WTC11 (cell line): ENCODE results near the gene NDUFS1. TPM values are rescaled to one million over a fixed set of nuclear protein-coding genes. Genes with fewer than 3 reads are reported as not detected.

ENCODE experiments used
- ATAC-seq: fragments of 200-7000 bp; cut with Tn5 transposase; 2 replicates; pipeline ENCODE4 v1.10.0; 2021; ENCODE audit warnings: mild to moderate bottlenecking, moderate library complexity
- CTCF ChIA-PET: fragments of 300-600 bp; sonication (Branson Sonifier 250); formaldehyde crosslinking; loops from one replicate; lab custom pipeline; 2021; ENCODE audit warnings: antibody characterized with exemption; lab: Charles Lee
- POLR2A ChIA-PET: fragments of 350-600 bp; sonication (Branson Sonifier 250); formaldehyde crosslinking; loops from one replicate; lab custom pipeline; 2021; ENCODE audit warnings: antibody characterized with exemption; lab: Charles Lee
- DNase-seq: peaks from one replicate; pipeline ENCODE4 v3.0.0; 2021; ENCODE audit warnings: low spot score
- H3K27ac Mint-ChIP-seq: 2 replicates; pipeline ENCODE4 v1.8.0; 2021; ENCODE audit warnings: mixed read lengths
- H3K27me3 Mint-ChIP-seq: 2 replicates; pipeline ENCODE4 v1.8.0; 2021; ENCODE audit warnings: low read depth, mild to moderate bottlenecking, moderate library complexity, mixed read lengths
- H3K36me3 Mint-ChIP-seq: 2 replicates; pipeline ENCODE4 v1.8.0; 2021; ENCODE audit warnings: mixed read lengths
- H3K4me1 Mint-ChIP-seq: 2 replicates; pipeline ENCODE4 v1.8.0; 2022; ENCODE audit warnings: mixed read lengths
- H3K4me3 Mint-ChIP-seq: 2 replicates; pipeline ENCODE4 v1.8.0; 2021; ENCODE audit warnings: mild to moderate bottlenecking, moderate library complexity, mixed read lengths
- H3K9me3 Mint-ChIP-seq: 2 replicates; pipeline ENCODE4 v1.8.0; 2021; ENCODE audit warnings: mixed read lengths
- CREM ChIP-seq: sonication (generic); formaldehyde crosslinking; IDR thresholded peaks from 2 replicates; pipeline ENCODE4 v1.8.1; 2022; ENCODE audit warnings: mild to moderate bottlenecking, missing genetic modification reagents, moderate library complexity
- FOXJ3 ChIP-seq: sonication (generic); formaldehyde crosslinking; IDR thresholded peaks from 2 replicates; pipeline ENCODE4 v1.9.0; 2021; ENCODE audit warnings: missing genetic modification reagents, mild to moderate bottlenecking, borderline replicate concordance
- FOXK1 ChIP-seq: sonication (generic); formaldehyde crosslinking; IDR thresholded peaks from 2 replicates; pipeline ENCODE4 v1.8.0; 2022; ENCODE audit warnings: mild to moderate bottlenecking, moderate library complexity, missing genetic modification reagents
- FOXP4 ChIP-seq: sonication (generic); formaldehyde crosslinking; IDR thresholded peaks from 2 replicates; pipeline ENCODE4 v1.8.0; 2022; ENCODE audit warnings: mild to moderate bottlenecking, missing genetic modification reagents
- GTF2I ChIP-seq: fragments of 250-450 bp; sonication (Bioruptor Pico); conservative IDR thresholded peaks from 2 replicates; pipeline ENCODE4 v1.4.0; 2021; ENCODE audit warnings: mild to moderate bottlenecking
- MXD4 ChIP-seq: fragments of 250-450 bp; sonication (Bioruptor Pico); IDR thresholded peaks from 2 replicates; pipeline ENCODE4 v1.8.0; 2021; ENCODE audit warnings: mild to moderate bottlenecking, moderate library complexity, borderline replicate concordance
- PRRX2 ChIP-seq: fragments of 250-450 bp; sonication (Bioruptor Pico); IDR thresholded peaks from 2 replicates; pipeline ENCODE4 v1.8.0; 2021; ENCODE audit warnings: mild to moderate bottlenecking
- RELA ChIP-seq: sonication (generic); formaldehyde crosslinking; IDR thresholded peaks from 2 replicates; pipeline ENCODE4 v1.8.1; 2022; ENCODE audit warnings: missing genetic modification reagents, mild to moderate bottlenecking, borderline replicate concordance
- SMAD3 ChIP-seq: sonication (generic); formaldehyde crosslinking; IDR thresholded peaks from 2 replicates; pipeline ENCODE4 v1.8.0; 2022; ENCODE audit warnings: missing genetic modification reagents, mild to moderate bottlenecking, borderline replicate concordance
- USF2 ChIP-seq: sonication (generic); formaldehyde crosslinking; IDR thresholded peaks from 2 replicates; pipeline ENCODE4 v1.8.1; 2023; ENCODE audit warnings: mild to moderate bottlenecking, missing genetic modification reagents, moderate library complexity
- ZBTB43 ChIP-seq: sonication (generic); formaldehyde crosslinking; IDR thresholded peaks from 2 replicates; pipeline ENCODE4 v1.8.1; 2023; ENCODE audit warnings: mild to moderate bottlenecking, missing genetic modification reagents
- ZNF416 ChIP-seq: fragments of 250-450 bp; sonication (Bioruptor Pico); IDR thresholded peaks from 2 replicates; pipeline ENCODE4 v1.9.0; 2021; ENCODE audit warnings: mild to moderate bottlenecking, inconsistent platforms
- ZNF423 ChIP-seq: fragments of 250-450 bp; sonication (Bioruptor Pico); IDR thresholded peaks from 2 replicates; pipeline ENCODE4 v2.1.2; 2022; ENCODE audit warnings: mild to moderate bottlenecking, moderate library complexity
- ZNF532 ChIP-seq: fragments of 250-450 bp; sonication (Bioruptor Pico); IDR thresholded peaks from 2 replicates; pipeline ENCODE4 v1.9.0; 2021; ENCODE audit warnings: mild to moderate bottlenecking, borderline replicate concordance
- total RNA-seq: library from RNA; stranded (reverse); gene quantifications from 3 replicates; pipeline ENCODE4 v1.2.3, GENCODE V29; 2021
- TF ChIP-seq, protein P1 (sequence below): sonication (generic); formaldehyde crosslinking; IDR thresholded peaks from 2 replicates; pipeline ENCODE4 v1.8.0; 2022; ENCODE audit warnings: mild to moderate bottlenecking, missing genetic modification reagents
- TF ChIP-seq, protein P2 (sequence below): sonication (generic); formaldehyde crosslinking; IDR thresholded peaks from 2 replicates; pipeline ENCODE4 v1.8.1; 2022; ENCODE audit warnings: low read depth, missing genetic modification reagents, borderline replicate concordance
- TF ChIP-seq, protein P3 (sequence below): fragments of 250-450 bp; sonication (Bioruptor Pico); IDR thresholded peaks from 2 replicates; pipeline ENCODE4 v1.9.0; 2021; ENCODE audit warnings: mild to moderate bottlenecking

Gene NDUFS1
- total RNA-seq, 1 experiment from 2014 or later, result 106 TPM

DNA sequence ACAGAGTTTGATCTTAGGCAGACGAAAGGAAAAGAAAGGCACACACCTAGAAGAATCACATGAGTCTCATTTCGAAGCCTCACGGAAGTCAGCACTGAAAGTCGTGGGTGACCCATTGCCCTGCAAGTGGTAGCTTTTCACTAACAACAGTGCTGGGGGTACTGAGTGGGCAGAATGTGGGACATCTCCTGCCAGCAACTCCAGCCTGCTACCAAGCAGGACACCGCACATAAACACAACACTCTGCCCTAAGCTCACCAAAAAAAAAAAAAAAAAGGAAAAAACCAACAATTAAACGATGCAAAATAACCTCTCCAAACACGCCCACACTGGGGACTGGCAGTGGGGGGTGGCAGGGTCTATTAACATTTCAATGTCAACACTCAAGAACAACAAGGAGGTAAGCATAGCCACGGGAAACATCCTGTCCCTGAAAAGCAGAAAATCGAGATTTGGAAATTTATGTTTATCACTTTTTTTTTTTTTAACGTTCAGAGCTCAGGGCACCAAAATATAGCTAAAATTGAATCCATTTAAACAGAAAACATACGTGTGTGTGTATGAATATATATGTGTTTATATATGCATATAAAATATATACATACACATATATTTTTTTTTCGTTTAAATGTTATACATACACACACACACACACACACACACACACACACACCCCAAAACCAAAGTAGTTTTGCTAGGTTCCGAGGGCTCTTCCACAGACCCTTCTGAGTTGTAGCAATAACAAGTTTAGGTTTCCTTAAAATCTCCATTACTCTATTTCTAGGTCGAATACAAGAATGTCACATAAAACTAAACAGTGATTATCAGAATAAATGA lies 75.4 kb downstream of the NDUFS1 start:
- CTCF ChIA-PET, result interaction anchor here (0.6 to 1.0 kb wide), 2 partner anchors 80 to 364 kb away, joined by 4 to 5 read pairs; no protein-coding TSS in a partner anchor
- TF ChIP-seq GTF2I (CRISPR knock-in tag), result no peak
- peak; percentile 87; the same call in 1 of the 2 replicates for TF ChIP-seq FOXP4 (CRISPR knock-in tag)
- 0 out of 2 replicates have a peak, but pooled peaks have one; percentile 16 for TF ChIP-seq ZNF423 (CRISPR knock-in tag)
- TF ChIP-seq FOXK1 (CRISPR knock-in tag), result peak; percentile 81
- TF ChIP-seq MXD4 (CRISPR knock-in tag), result no peak
- TF ChIP-seq FOXJ3 (CRISPR knock-in tag), result 0 out of 2 replicates have a peak, but pooled peaks have one; percentile 42
- TF ChIP-seq USF2 (CRISPR knock-in tag), result no peak
- peak; percentile 12 for ATAC-seq
- H3K9me3 Mint-ChIP-seq, result no peaks in the 10 kb centered on the region
- H3K4me1 Mint-ChIP-seq, result peaks cover 41% of the 10 kb centered on the region
- H3K27ac Mint-ChIP-seq, result peak overlapping the region; percentile 100
- POLR2A ChIA-PET, result interaction anchor here (0.6 to 1.5 kb wide), 11 partner anchors 8 to 329 kb away, joined by 3 to 5 read pairs (median 3); partner anchors contain the start of gene EEF1B2
- H3K36me3 Mint-ChIP-seq, result peaks cover 16% of the 10 kb centered on the region
- peak overlapping the region; percentile 94 for H3K4me3 Mint-ChIP-seq
- DNase-seq, result peak; percentile 82
- no peaks in the 10 kb centered on the region; the same call in 1 of the 2 replicates for H3K27me3 Mint-ChIP-seq

DNA sequence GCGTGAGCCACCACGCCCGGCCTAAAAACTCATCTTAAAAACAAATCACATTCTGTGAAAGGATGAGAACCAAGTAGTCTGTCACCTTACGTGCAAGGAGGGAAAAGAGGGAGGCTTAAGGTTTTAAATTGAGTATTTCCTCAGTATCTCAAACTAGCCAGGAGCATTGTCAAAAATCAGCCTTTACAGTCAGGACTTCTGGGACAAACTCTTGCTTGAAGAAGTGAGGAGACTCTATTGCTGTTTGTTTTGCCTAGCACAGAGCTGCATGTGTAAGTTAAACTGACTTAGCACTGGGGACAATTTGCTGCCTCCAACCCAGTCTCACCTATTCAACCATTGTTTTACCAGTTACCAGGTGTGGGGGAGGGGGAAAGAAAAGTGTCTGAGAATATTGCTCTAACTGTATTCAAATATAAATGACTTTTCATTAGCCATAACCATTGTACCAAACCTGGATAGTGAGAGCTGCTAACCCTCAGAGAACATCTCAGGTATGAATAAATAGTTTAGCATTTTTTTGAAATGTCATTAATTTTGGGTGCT lies 76.9 kb downstream of the NDUFS1 start:
- Mint-ChIP-seq H3K4me3 (peak overlapping the region; percentile 94), H3K27ac (peak overlapping the region; percentile 97), H3K36me3 (peaks cover 9% of the 10 kb centered on the region), H3K27me3 (no peaks in the 10 kb centered on the region; the same call in 1 of the 2 replicates), H3K9me3 (no peaks in the 10 kb centered on the region), H3K4me1 (peaks cover 56% of the 10 kb centered on the region)
- ChIA-PET POLR2A (no interaction called here), CTCF (no interaction called here)
- ATAC-seq, result no peak
- DNase-seq, result no peak
- no peak for TF ChIP-seq SMAD3 (CRISPR knock-in tag)
- TF ChIP-seq, protein P1, sequence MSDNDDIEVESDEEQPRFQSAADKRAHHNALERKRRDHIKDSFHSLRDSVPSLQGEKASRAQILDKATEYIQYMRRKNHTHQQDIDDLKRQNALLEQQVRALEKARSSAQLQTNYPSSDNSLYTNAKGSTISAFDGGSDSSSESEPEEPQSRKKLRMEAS (CRISPR knock-in tag), result no peak
- TF ChIP-seq ZNF416 (CRISPR knock-in tag), result no peak
- no peak for TF ChIP-seq ZBTB43
- no peak for TF ChIP-seq RELA (CRISPR knock-in tag)
- TF ChIP-seq, protein P2, sequence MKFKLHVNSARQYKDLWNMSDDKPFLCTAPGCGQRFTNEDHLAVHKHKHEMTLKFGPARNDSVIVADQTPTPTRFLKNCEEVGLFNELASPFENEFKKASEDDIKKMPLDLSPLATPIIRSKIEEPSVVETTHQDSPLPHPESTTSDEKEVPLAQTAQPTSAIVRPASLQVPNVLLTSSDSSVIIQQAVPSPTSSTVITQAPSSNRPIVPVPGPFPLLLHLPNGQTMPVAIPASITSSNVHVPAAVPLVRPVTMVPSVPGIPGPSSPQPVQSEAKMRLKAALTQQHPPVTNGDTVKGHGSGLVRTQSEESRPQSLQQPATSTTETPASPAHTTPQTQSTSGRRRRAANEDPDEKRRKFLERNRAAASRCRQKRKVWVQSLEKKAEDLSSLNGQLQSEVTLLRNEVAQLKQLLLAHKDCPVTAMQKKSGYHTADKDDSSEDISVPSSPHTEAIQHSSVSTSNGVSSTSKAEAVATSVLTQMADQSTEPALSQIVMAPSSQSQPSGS, result no peak
- no peak for TF ChIP-seq PRRX2 (CRISPR knock-in tag)
- no peak for TF ChIP-seq CREM (CRISPR knock-in tag)
- TF ChIP-seq ZNF532 (CRISPR knock-in tag), result no peak
- TF ChIP-seq, protein P3, sequence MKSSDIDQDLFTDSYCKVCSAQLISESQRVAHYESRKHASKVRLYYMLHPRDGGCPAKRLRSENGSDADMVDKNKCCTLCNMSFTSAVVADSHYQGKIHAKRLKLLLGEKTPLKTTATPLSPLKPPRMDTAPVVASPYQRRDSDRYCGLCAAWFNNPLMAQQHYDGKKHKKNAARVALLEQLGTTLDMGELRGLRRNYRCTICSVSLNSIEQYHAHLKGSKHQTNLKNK (CRISPR knock-in tag), result no peak
